ENCODE measurements around the gene CAMSAP2. TPM values are rescaled to one million over a fixed set of nuclear protein-coding genes. Genes with fewer than 3 reads are reported as not detected.

CAMSAP2 gene
- total RNA-seq (28.9 and 32.9 TPM in 2 replicates), polyA plus RNA-seq (9.3 and 12.5 TPM in 2 replicates)

GRCh38 chr1:200738327-200738948 is at the start of gene CAMSAP2:
Gene CAMSAP2 (plus strand): TSS chr1:200738893. CDS start chr1:200739828, 935 bp downstream.
- Histone ChIP-seq H4K20me1 (ENCODE audit: insufficient read depth, poor library complexity, severe bottlenecking) (peaks cover 30% of the 10 kb centered on the region), H3K4me3 (peak within 1 kb of the TSS; percentile 83), H2AFZ (peak within 1 kb of the TSS; percentile 93), H3K4me2 (peak within 1 kb of the TSS; percentile 89), H3K27me3 (no peaks in the 10 kb centered on the region), H3K9me3 (ENCODE audit: low read depth) (no peaks in the 10 kb centered on the region), H3K4me1 (ENCODE audit: insufficient read depth) (peaks cover 13% of the 10 kb centered on the region), H3K9me2 (replicated peaks; ENCODE audit: insufficient read depth) (no peaks in the 10 kb centered on the region), H3K79me2 (peaks cover 39% of the 10 kb centered on the region), H3K36me3 (replicated peaks; ENCODE audit: insufficient read depth, low read depth) (no peaks in the 10 kb centered on the region), H3K27ac (peak within 1 kb of the TSS; percentile 100)
- TF ChIP-seq CTCF (IDR thresholded peaks at IDR 0.05; ENCODE audit: poor library complexity) (no peak), EZH2 (IDR thresholded peaks at IDR 0.05; ENCODE audit: borderline replicate concordance) (no peak), EZH2phosphoT487 (IDR thresholded peaks at IDR 0.05; ENCODE audit: low read depth, severe bottlenecking, unreplicated experiment) (no peak)
- 5% methylated on average over 22 of the region's 33 CpGs for WGBS (ENCODE audit: low lambda C conversion rate, missing lambda C conversion rate)
- DNase-seq (ENCODE audit: low spot score) = peak; percentile 94

GRCh38 chr1:200692316-200692715 is 46.4 kb upstream of the CAMSAP2 start:
- H3K27me3 ChIP-seq = no peaks in the 10 kb centered on the region
- TF ChIP-seq CTCF (IDR thresholded peaks at IDR 0.05; ENCODE audit: poor library complexity) (no peak), EZH2phosphoT487 (IDR thresholded peaks at IDR 0.05; ENCODE audit: low read depth, severe bottlenecking, unreplicated experiment) (no peak), EZH2 (IDR thresholded peaks at IDR 0.05; ENCODE audit: borderline replicate concordance) (no peak)
- H2AFZ ChIP-seq = no peak overlapping the region
- no peaks in the 10 kb centered on the region for H3K36me3 ChIP-seq (replicated peaks; ENCODE audit: insufficient read depth, low read depth)
- no peaks in the 10 kb centered on the region for H3K9me2 ChIP-seq (replicated peaks; ENCODE audit: insufficient read depth)
- H3K4me2 ChIP-seq = no peak overlapping the region
- WGBS (ENCODE audit: low lambda C conversion rate, missing lambda C conversion rate) = 97% methylated on average over 1 of the region's 1 CpG
- no peaks in the 10 kb centered on the region for H3K4me1 ChIP-seq (ENCODE audit: insufficient read depth)
- H3K79me2 ChIP-seq = no peaks in the 10 kb centered on the region
- no peak overlapping the region for H3K4me3 ChIP-seq
- no peak overlapping the region for H3K27ac ChIP-seq
- DNase-seq (ENCODE audit: low spot score) = no peak
- H3K9me3 ChIP-seq (ENCODE audit: low read depth) = no peaks in the 10 kb centered on the region
- H4K20me1 ChIP-seq (ENCODE audit: insufficient read depth, poor library complexity, severe bottlenecking) = no peaks in the 10 kb centered on the region

- Histone ChIP-seq H3K9me2 (replicated peaks; ENCODE audit: insufficient read depth) (no peaks in the 10 kb centered on the region), H3K9me3 (ENCODE audit: low read depth) (no peaks in the 10 kb centered on the region), H3K4me2 (no peak overlapping the region), H3K4me3 (no peak overlapping the region), H3K27ac (no peak overlapping the region), H4K20me1 (ENCODE audit: insufficient read depth, poor library complexity, severe bottlenecking) (no peaks in the 10 kb centered on the region), H3K79me2 (no peaks in the 10 kb centered on the region), H3K4me1 (ENCODE audit: insufficient read depth) (no peaks in the 10 kb centered on the region), H3K27me3 (no peaks in the 10 kb centered on the region), H3K36me3 (replicated peaks; ENCODE audit: insufficient read depth, low read depth) (no peaks in the 10 kb centered on the region), H2AFZ (no peak overlapping the region)
- no peak for DNase-seq (ENCODE audit: low spot score)
- TF ChIP-seq CTCF (IDR thresholded peaks at IDR 0.05; ENCODE audit: poor library complexity) (no peak), EZH2phosphoT487 (IDR thresholded peaks at IDR 0.05; ENCODE audit: low read depth, severe bottlenecking, unreplicated experiment) (no peak), EZH2 (IDR thresholded peaks at IDR 0.05; ENCODE audit: borderline replicate concordance) (no peak)
These were observed 45.4 kb upstream of the CAMSAP2 start for GRCh38 chr1:200693327-200693726.
